Rectal smooth muscle tissue (tissue), 1 donor: ENCODE measurements around the gene RPAP2.
"Not testable (repeated sequence)": the region's sequence is repeated elsewhere in the genome, so short reads cannot be mapped to it uniquely, and the experiment has no call there.

ENCODE experiments used
- H3K27ac ChIP-seq: one replicate; pipeline ENCODE4 v1.7.0; 2013; ENCODE audit warnings: low read depth, low read length, inconsistent platforms
- H3K27me3 ChIP-seq: one replicate; pipeline ENCODE4 v1.7.0; 2013; ENCODE audit warnings: low read length; ENCODE audit not compliant: control insufficient read depth, insufficient read depth
- H3K36me3 ChIP-seq: one replicate; pipeline ENCODE4 v1.7.0; 2013; ENCODE audit warnings: low read length; ENCODE audit not compliant: control insufficient read depth, insufficient read depth
- H3K4me1 ChIP-seq: one replicate; pipeline ENCODE4 v1.7.0; 2013; ENCODE audit warnings: low read length; ENCODE audit not compliant: control insufficient read depth, insufficient read depth
- H3K4me3 ChIP-seq: one replicate; pipeline ENCODE4 v1.7.0; 2013; ENCODE audit warnings: low read length
- H3K9ac ChIP-seq: one replicate; pipeline ENCODE4 v1.7.0; 2013; ENCODE audit warnings: low read length

Gene RPAP2

DNA sequence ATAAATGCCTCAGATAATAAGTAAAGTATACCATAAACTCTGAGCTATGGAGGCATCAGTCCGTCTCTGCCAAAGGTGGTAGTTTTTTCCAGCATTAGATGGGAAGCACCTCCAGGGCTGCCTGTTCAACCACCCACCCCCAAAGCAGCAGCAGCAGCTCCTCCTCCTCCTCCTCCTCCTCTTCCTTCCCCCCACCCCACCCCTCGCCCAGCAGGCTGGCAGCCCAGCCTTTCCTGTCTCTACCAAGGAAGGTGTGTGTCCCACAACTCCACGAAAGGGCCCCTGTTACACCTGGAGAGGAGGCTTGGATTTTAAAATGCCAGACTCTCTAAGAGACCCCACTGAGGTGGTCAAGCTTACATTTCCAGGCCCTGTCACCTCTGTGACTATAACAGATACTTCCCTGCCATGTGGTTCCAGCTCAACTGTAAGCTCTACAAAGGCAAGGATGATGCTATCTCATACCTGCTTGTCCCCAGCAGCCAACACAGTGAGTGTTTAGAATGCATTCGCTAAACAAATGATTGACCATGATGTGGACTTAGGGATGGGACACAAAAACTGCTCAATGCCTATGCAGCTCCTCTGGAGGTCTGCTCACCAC lies 111.2 kb downstream of the RPAP2 start:
- H3K4me3 ChIP-seq = no peak overlapping the region
- no peaks in the 10 kb centered on the region for H3K4me1 ChIP-seq
- no peaks in the 10 kb centered on the region for H3K36me3 ChIP-seq
- H3K27me3 ChIP-seq = no peaks in the 10 kb centered on the region
- no peak overlapping the region for H3K9ac ChIP-seq
- H3K27ac ChIP-seq = no peak overlapping the region

DNA sequence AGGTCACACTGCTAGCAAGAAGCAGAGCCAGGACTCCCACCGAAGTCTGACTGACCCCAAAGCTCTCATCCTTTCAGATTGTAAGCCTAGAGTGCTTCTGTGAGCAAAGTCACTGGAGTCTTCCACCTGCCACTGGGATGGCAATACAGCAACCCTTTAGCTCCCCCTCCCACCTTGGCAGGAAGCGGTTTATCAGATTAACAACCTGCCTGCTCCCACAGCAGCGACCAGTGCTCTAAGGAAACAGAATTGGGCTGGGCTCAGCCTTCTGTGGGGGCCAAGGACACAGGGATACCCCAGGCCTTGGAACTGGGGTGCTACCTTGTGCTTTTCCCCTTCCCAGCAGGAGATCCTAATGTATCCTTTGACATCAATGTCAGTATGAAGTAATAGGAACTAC lies 111.8 kb downstream of the RPAP2 start:
- H3K4me1 ChIP-seq = no peaks in the 10 kb centered on the region
- no peaks in the 10 kb centered on the region for H3K36me3 ChIP-seq
- no peak overlapping the region for H3K4me3 ChIP-seq
- H3K9ac ChIP-seq = no peak overlapping the region
- no peak overlapping the region for H3K27ac ChIP-seq
- H3K27me3 ChIP-seq = no peaks in the 10 kb centered on the region

DNA sequence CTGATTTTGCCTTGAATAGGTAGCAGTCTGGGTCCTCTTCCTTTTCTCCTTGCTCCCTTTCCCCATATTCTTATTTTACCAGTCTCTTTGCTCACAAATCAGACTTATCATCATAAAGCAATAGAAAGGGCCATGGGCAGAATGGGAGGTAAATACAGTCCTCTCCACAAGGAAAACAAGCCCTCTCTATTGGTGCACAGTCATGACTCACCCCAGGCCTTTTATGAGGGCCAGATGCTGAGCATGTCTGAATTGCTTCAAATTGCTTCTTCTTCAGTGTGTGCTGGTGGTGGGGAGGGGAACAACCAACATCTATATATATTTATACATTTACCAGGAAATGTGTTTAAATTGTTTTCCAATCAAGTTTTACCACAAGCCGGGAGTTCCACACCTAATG lies 112.7 kb downstream of the RPAP2 start:
- Histone ChIP-seq H3K4me1 (no peaks in the 10 kb centered on the region), H3K27ac (no peak overlapping the region), H3K36me3 (no peaks in the 10 kb centered on the region), H3K9ac (no peak overlapping the region), H3K27me3 (no peaks in the 10 kb centered on the region), H3K4me3 (no peak overlapping the region)

DNA sequence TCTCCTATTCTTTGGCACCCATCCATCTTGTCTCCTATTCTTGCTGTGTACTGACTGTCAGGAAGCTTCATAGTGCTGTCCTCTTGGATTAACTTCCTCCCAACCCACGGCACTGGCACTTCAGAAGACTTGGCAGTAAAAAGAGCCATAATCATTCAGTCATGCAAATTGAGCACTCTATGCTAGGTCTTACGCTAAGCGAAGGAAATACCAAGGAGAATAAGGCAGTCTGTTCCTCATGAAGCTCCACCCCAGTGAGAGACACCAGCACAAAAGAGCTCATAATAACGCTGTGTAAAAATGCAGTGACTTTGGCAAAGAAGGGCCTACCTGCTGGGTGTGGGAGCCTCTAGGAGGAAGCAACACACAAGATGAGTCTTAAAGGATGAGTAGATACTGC lies 120.8 kb downstream of the RPAP2 start:
- Histone ChIP-seq H3K36me3 (no peaks in the 10 kb centered on the region), H3K27me3 (no peaks in the 10 kb centered on the region), H3K27ac (no peak overlapping the region), H3K9ac (no peak overlapping the region), H3K4me1 (no peaks in the 10 kb centered on the region), H3K4me3 (no peak overlapping the region)

DNA sequence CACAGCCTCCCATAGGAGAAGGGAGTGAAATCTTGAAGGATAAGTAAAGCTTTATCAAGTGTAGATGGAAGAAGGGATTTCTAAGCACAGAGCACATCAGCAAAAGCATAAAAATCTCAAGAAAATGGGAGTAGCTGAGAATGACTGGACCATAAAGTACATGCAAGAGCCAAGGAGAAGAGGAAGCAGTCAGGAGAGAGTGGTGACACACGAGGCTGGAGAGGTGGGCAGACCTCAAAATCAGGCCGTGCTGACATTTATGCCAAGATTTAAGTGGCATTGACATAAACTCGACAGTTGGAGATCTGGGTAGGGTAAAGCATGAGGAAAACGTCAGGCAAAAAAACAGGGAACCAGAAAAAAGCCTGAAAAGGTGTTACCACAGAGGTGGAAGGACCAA lies 125.5 kb downstream of the RPAP2 start:
- H3K27ac ChIP-seq = no peak overlapping the region
- H3K4me3 ChIP-seq = no peak overlapping the region
- no peaks in the 10 kb centered on the region for H3K36me3 ChIP-seq
- H3K27me3 ChIP-seq = no peaks in the 10 kb centered on the region
- H3K4me1 ChIP-seq = no peaks in the 10 kb centered on the region
- H3K9ac ChIP-seq = no peak overlapping the region

DNA sequence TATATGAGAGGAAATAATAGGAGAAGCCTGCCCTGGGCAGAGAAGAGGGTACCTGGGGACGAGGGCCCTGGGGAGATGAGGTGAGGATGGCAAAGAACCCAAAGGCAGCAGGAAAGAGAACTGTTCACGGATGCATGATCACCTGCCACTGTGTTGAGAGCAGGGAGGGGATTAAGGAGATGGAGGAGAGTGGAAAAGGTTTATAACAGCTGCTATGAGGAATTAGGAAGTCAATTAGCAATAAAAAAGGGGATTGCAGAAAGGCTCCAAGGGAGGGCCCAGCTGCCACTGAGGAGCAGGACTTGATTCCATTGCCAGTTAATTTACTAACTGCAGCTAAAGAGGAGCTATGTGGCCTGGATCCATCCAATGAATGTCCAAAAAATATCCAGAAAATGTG lies 126.8 kb downstream of the RPAP2 start:
- H3K4me1 ChIP-seq = no peaks in the 10 kb centered on the region
- no peaks in the 10 kb centered on the region for H3K27me3 ChIP-seq
- no peak overlapping the region for H3K4me3 ChIP-seq
- no peaks in the 10 kb centered on the region for H3K36me3 ChIP-seq
- no peak overlapping the region for H3K9ac ChIP-seq
- no peak overlapping the region for H3K27ac ChIP-seq

DNA sequence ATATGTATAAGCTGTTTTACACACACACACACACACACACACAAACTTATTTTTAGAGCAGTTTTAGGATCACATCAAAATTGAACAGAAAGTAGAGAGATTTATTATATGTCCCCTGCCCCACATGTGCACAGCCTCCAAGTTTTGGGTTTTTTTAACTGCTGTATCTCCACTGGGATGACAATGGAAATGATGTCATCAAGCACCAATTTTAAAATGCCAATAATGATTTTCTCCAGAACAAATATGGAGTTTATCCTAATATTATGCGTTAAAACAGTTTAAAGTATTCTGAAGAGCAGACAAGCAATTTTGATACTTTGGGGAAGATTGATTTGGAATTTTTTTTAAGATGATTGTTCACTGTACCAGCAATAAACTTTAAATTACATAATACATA lies 131.2 kb downstream of the RPAP2 start:
- no peaks in the 10 kb centered on the region for H3K27me3 ChIP-seq
- H3K36me3 ChIP-seq = no peaks in the 10 kb centered on the region
- H3K27ac ChIP-seq = no peak overlapping the region
- no peak overlapping the region for H3K9ac ChIP-seq
- no peaks in the 10 kb centered on the region for H3K4me1 ChIP-seq
- no peak overlapping the region for H3K4me3 ChIP-seq

DNA sequence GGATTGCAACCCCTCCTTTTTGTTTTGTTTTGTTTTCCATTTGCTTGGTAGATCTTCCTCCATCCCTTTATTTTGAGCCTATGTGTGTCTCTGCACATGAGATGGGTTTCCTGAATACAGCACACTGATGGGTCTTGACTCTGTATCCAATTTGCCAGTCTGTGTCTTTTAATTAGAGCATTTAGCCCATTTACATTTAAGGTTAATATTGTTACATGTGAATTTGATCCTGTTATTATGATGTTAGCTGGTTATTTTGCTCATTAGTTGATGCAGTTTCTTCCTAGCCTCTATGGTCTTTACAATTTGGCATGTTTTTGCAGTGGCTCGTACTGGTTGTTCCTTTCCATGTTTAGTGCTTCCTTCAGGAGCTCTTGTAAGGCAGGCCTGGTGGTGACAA lies 135.7 kb downstream of the RPAP2 start:
- H3K4me3 ChIP-seq, H3K27ac ChIP-seq, H3K36me3 ChIP-seq, H3K27me3 ChIP-seq, H3K9ac ChIP-seq, H3K4me1 ChIP-seq: not testable (repeated sequence)

DNA sequence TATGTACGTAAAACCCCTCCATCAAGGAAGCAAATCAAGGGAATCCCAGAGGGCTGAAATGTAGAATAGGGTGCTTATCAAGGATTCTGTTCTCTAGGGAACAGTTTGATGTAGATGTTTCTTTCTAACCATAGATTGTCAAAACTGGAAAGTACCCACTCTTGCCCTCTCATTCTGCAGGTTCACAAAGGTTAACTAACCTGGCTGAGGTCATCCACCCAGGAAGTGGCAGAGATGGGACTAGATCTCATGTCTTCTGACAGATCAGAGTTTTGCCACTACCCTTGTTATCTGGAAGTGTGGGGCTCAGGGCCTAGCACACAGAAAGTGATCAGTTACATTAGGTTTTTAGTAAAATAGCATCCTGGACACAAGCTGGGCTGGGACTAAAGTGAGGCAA lies 140.4 kb downstream of the RPAP2 start:
- no peaks in the 10 kb centered on the region for H3K4me1 ChIP-seq
- no peak overlapping the region for H3K4me3 ChIP-seq
- H3K27me3 ChIP-seq = no peaks in the 10 kb centered on the region
- no peaks in the 10 kb centered on the region for H3K36me3 ChIP-seq
- H3K9ac ChIP-seq = no peak overlapping the region
- no peak overlapping the region for H3K27ac ChIP-seq

DNA sequence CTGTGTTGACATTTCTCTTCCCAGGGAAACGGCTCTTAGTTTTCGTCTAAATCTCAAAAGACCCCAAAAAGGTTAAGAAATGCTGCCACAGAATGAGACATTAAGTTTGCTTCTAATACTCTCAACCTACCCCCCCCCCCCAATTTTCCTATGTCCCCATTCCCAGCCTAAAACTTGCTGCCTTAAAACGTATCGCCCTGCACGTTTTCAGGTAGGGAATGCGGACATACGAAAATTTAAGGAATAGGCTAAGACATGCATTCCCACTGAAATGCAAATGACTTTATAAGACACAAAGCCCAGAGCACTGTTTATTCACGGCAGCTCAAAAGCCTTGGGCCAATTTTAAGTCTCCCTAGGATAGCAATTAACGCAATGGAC lies 142.4 kb downstream of the RPAP2 start:
- Histone ChIP-seq H3K4me3 (peak overlapping the region; percentile 29), H3K27me3 (no peaks in the 10 kb centered on the region), H3K27ac (no peak overlapping the region), H3K4me1 (no peaks in the 10 kb centered on the region), H3K36me3 (no peaks in the 10 kb centered on the region), H3K9ac (no peak overlapping the region)

DNA sequence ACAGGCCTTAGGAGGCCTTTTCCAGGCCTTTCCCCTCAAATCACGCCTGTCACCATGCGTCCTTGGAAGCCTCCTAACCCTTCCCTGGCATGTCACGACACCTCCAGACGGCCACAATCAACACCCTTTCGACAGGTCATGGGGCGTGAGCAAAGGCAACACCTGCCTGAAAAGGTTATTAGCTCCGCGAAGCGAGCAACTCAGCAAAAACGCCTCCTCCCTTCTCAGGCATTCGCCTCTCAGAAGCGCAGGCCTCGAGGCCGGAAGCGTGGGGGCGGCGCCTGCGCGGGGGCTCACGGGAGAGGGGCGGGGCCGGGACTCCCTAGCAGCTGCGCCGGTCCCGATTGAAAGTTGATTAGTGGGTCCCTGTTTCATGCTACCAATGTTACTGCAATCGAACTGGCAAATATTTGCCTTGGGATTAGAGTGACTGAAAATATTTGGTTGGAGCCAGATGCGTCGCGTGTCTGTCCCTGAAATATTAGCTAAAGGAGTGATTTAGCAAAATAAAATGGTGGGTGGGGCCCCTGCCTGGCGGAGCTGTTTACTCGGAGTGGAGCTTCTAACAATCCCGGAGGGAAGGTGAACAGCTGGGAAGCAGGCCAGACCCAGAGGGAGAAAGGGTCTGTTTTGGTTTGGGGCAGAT lies 143.0 kb downstream of the RPAP2 start:
- H3K4me3 ChIP-seq = peak overlapping the region; percentile 29
- no peaks in the 10 kb centered on the region for H3K4me1 ChIP-seq
- no peaks in the 10 kb centered on the region for H3K36me3 ChIP-seq
- H3K27me3 ChIP-seq = no peaks in the 10 kb centered on the region
- H3K9ac ChIP-seq = no peak overlapping the region
- H3K27ac ChIP-seq = no peak overlapping the region

DNA sequence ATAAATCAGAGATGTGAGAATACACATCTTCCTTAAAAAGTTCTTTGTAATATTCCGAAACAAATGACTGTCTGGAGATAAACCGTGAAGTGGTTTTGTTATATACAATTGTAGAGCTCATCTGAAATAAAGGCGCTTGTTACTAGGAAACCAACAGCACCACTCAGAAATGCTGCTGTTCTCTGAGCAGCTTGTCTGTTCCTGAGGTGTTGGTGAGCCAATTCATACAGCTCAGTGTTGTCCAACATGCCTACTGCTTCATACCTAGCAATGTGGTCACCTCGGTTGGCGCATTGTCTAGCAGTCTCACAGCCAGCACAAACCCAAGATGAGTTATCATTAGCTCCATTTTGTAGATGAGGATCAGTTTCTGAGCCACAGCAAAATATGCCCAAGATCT lies 143.5 kb downstream of the RPAP2 start:
- Histone ChIP-seq H3K4me1 (no peaks in the 10 kb centered on the region), H3K36me3 (no peaks in the 10 kb centered on the region), H3K4me3 (no peak overlapping the region), H3K27ac (no peak overlapping the region), H3K9ac (no peak overlapping the region), H3K27me3 (no peaks in the 10 kb centered on the region)

DNA sequence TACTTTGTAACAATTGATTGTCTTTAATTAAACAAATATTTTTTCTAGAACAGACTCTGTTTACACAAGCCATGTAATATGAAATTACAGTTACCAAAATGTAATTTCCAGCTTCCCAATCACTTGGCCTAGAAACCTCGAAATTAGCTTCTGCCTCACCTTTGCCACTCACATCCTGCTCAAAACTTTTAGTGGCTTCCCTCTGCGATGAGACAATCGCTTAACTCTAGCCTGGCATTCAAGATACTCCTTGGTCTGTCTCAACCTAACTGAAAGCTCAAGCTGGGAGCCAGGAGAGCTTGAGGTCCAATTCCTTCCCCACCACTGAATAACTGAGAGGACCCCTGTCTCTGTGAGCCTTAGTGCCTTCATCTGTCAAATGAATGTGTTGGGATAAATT lies 145.0 kb downstream of the RPAP2 start:
- Histone ChIP-seq H3K4me1 (no peaks in the 10 kb centered on the region), H3K27ac (no peak overlapping the region), H3K27me3 (no peaks in the 10 kb centered on the region), H3K4me3 (no peak overlapping the region), H3K36me3 (no peaks in the 10 kb centered on the region), H3K9ac (no peak overlapping the region)
